HUES6 (cell line): ENCODE measurements around the gene DMD.
A peak's percentile ranks its signal among the peaks of the same experiment; 100 is the strongest.
"Not testable (repeated sequence)": the region's sequence is repeated elsewhere in the genome, so short reads cannot be mapped to it uniquely, and the experiment has no call there.

ENCODE experiments used
- H3K27ac ChIP-seq: 2 replicates; pipeline ENCODE4 v1.7.0; 2013; ENCODE audit warnings: low read depth, mild to moderate bottlenecking, low read length, inconsistent platforms
- H3K27me3 ChIP-seq: 2 replicates; pipeline ENCODE4 v1.6.1; 2013; ENCODE audit warnings: low read length; ENCODE audit not compliant: control insufficient read depth, insufficient read depth
- H3K36me3 ChIP-seq: 2 replicates; pipeline ENCODE4 v1.6.1; 2013; ENCODE audit warnings: low read length; ENCODE audit not compliant: control insufficient read depth, insufficient read depth
- H3K4me1 ChIP-seq: 2 replicates; pipeline ENCODE4 v1.6.1; 2013; ENCODE audit warnings: low read length; ENCODE audit not compliant: control insufficient read depth, insufficient read depth
- H3K4me3 ChIP-seq: 2 replicates; pipeline ENCODE4 v1.5.1; 2013; ENCODE audit warnings: low read depth, low read length
- H3K9ac ChIP-seq: one replicate; pipeline ENCODE4 v1.6.1; 2013; ENCODE audit warnings: mild to moderate bottlenecking, low read length
- H3K9me3 ChIP-seq: 2 replicates; pipeline ENCODE4 v1.6.1; 2013; ENCODE audit warnings: low read depth, low read length; ENCODE audit not compliant: control insufficient read depth, insufficient read depth

DMD gene

DNA sequence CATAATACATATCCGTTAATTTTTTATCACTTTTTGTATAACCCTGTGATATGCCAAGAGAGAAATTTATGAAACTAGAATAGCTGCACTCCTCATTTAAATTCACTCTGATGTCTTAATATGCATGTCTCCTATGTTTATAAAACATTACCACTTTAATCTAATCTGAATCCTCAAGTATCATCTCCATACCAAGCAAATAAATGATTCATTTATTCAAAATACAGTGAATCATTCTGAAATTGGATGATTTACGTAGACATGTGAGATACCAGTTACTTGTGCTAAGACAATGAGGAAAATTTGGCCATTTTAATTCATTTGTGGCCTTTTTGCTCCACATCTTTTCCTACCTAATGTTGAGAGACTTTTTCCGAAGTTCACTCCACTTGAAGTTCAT lies 1704.4 kb downstream of the DMD start:
- Histone ChIP-seq H3K9me3 (no peaks in the 10 kb centered on the region), H3K36me3 (no peaks in the 10 kb centered on the region), H3K4me1 (no peaks in the 10 kb centered on the region)

GRCh38 chrX:31506360-31506759 lies 1705.0 kb downstream of the DMD start:
- Histone ChIP-seq H3K4me1 (no peaks in the 10 kb centered on the region), H3K27ac (no peak overlapping the region), H3K36me3 (no peaks in the 10 kb centered on the region), H3K9ac (no peak overlapping the region), H3K27me3 (no peaks in the 10 kb centered on the region; the same call in 1 of the 2 replicates), H3K4me3 (no peak overlapping the region), H3K9me3 (no peaks in the 10 kb centered on the region)

More for the DNA sequence above, 1704.4 kb downstream of the DMD start:
- no peak overlapping the region for H3K9ac ChIP-seq
- H3K27me3 ChIP-seq: no peaks in the 10 kb centered on the region; the same call in 1 of the 2 replicates
- H3K27ac ChIP-seq: no peak overlapping the region
- no peak overlapping the region for H3K4me3 ChIP-seq

- no peak overlapping the region for H3K4me3 ChIP-seq
- peak overlapping the region; percentile 49; the same call in 1 of the 2 replicates for H3K27ac ChIP-seq
- peaks cover 6% of the 10 kb centered on the region for H3K4me1 ChIP-seq
- H3K27me3 ChIP-seq: no peaks in the 10 kb centered on the region; the same call in 1 of the 2 replicates
- H3K9ac ChIP-seq: no peak overlapping the region
- no peaks in the 10 kb centered on the region for H3K36me3 ChIP-seq
- H3K9me3 ChIP-seq: no peaks in the 10 kb centered on the region
Observed at GRCh38 chrX:31500921-31501320, 1710.4 kb downstream of the DMD start.

- Histone ChIP-seq H3K4me1 (peaks cover 6% of the 10 kb centered on the region), H3K27ac (no peak overlapping the region), H3K27me3 (no peaks in the 10 kb centered on the region), H3K4me3 (no peak overlapping the region), H3K9me3 (no peaks in the 10 kb centered on the region), H3K9ac (no peak overlapping the region), H3K36me3 (no peaks in the 10 kb centered on the region)
Observed at GRCh38 chrX:31499109-31499508, 1712.2 kb downstream of the DMD start.

- no peak overlapping the region for H3K27ac ChIP-seq
- no peak overlapping the region for H3K4me3 ChIP-seq
- H3K27me3 ChIP-seq: no peaks in the 10 kb centered on the region
- H3K36me3 ChIP-seq: no peaks in the 10 kb centered on the region
- H3K9me3 ChIP-seq: no peaks in the 10 kb centered on the region
- peaks cover 6% of the 10 kb centered on the region for H3K4me1 ChIP-seq
- no peak overlapping the region for H3K9ac ChIP-seq
Observed at GRCh38 chrX:31497086-31497485, 1714.3 kb downstream of the DMD start.

DNA sequence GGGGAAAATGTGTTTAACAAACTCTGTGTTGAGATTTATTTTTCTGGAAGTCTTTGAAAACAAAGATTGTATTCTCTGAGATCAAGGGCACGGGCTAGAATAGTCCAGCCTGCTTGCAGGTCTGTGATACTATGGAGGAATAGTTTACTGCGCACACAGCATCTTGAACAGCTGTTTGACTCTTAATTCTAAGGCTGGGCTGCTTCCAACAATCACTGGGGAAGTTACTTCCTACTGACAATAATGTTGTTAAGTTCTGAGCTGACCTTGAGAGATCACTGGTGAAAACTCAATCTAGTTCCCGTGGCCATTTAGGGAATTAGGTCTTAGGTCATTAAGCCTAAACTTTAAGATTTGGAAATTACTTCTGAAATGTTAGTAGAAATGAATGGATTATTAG lies 1723.4 kb downstream of the DMD start:
- Histone ChIP-seq H3K27ac (no peak overlapping the region), H3K4me1 (no peaks in the 10 kb centered on the region), H3K9ac (no peak overlapping the region), H3K4me3 (no peak overlapping the region), H3K36me3 (no peaks in the 10 kb centered on the region), H3K9me3 (no peaks in the 10 kb centered on the region), H3K27me3 (no peaks in the 10 kb centered on the region; the same call in 1 of the 2 replicates)

DNA sequence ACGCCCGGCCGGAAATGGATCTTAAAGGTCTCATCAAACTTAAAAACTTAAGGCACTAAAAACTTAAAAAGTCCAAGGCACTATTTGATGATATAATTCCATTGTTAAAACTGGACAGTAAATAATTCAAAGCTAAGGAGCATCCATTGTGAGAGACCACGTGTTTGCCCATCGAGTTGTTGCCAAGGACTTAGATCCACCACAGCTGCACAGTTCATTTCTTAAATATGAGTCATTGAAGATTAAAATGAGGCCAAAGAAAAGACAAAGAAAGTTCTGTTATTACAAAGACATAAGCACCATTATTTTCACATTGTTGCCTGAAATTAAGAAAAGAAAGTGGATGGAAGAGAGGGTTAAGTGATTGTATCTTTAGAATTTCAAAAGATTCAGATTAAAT lies 1728.0 kb downstream of the DMD start:
- Histone ChIP-seq H3K4me1 (no peaks in the 10 kb centered on the region), H3K36me3 (no peaks in the 10 kb centered on the region), H3K27me3 (peaks cover 3% of the 10 kb centered on the region; the same call in 1 of the 2 replicates), H3K9me3 (no peaks in the 10 kb centered on the region), H3K9ac (no peak overlapping the region), H3K4me3 (no peak overlapping the region), H3K27ac (no peak overlapping the region)

DNA sequence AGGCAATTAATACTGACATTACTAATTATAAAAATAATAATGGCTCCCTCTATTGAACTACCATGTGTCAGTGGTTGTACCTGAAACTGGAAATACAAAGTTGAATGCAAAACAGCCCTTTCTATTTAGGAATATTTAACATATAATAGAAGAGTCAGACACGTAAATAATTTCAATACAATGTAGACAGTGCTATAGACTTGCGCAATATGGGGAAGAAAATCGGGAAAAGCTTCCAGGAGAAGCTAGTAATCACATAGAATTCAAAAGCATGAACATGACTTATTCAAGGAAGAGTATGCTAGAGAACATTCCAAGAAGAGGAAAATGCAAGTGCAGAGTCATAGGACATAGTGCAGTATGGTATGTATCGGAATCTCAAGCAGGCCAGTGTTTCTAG lies 1730.7 kb downstream of the DMD start:
- Histone ChIP-seq H3K4me1 (no peaks in the 10 kb centered on the region), H3K27ac (no peak overlapping the region), H3K27me3 (peaks cover 6% of the 10 kb centered on the region; the same call in 1 of the 2 replicates), H3K9me3 (no peaks in the 10 kb centered on the region), H3K9ac (no peak overlapping the region), H3K36me3 (no peaks in the 10 kb centered on the region), H3K4me3 (no peak overlapping the region)

DNA sequence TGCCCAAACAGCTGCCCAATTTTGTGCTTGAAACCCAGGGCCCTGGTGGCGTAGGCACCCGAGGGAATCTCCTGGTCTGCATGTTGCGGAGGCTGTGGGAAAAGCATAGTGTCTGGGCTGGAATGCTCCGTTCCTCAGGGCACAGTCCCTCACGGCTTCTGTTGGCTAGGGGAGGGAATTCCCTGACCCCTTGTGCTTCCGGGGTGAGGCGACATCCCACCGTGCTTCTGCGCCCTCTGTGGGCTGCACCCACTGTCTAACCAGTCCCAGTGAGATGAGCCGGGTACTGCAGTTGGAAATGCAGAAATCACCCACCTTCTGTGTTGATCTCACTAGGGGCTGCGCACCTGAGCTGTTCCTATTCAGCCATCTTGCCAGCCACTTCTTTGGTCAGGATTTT lies 1740.1 kb downstream of the DMD start:
- Histone ChIP-seq H3K36me3 (no peaks in the 10 kb centered on the region), H3K4me3 (no peak overlapping the region), H3K9ac (no peak overlapping the region), H3K27ac (no peak overlapping the region), H3K27me3 (no peaks in the 10 kb centered on the region), H3K9me3 (no peaks in the 10 kb centered on the region), H3K4me1 (no peaks in the 10 kb centered on the region)

DNA sequence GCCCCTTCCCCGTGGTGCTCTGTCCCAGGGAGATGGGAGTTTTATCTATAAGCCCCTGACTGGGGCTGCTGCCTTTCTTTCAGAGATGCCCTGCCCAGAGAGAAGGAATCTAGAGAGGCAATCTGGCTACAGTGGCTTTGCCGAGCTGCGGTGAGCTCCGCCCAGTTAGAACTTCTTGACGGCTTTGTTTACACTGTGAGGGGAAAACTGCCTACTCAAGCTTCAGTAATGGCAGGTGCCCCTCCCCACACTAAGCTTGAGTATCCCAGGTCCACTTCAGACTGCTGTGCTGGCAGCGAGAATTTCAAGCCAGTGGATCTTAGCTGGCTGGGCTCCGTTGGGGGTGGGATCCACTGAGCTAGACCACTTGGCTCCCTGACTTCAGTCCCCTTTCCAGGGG lies 1740.6 kb downstream of the DMD start:
- H3K27me3 ChIP-seq, H3K9me3 ChIP-seq, H3K27ac ChIP-seq, H3K36me3 ChIP-seq, H3K9ac ChIP-seq, H3K4me3 ChIP-seq, H3K4me1 ChIP-seq: not testable (repeated sequence)

- Histone ChIP-seq H3K4me3 (no peak overlapping the region), H3K27ac (no peak overlapping the region), H3K9me3 (no peaks in the 10 kb centered on the region), H3K9ac (no peak overlapping the region), H3K36me3 (no peaks in the 10 kb centered on the region), H3K27me3 (no peaks in the 10 kb centered on the region; the same call in 1 of the 2 replicates), H3K4me1 (no peaks in the 10 kb centered on the region)
Observed at GRCh38 chrX:31464306-31464915, 1746.9 kb downstream of the DMD start.
